DMS 273 (cell line): ENCODE data around the gene MPND.
"Not testable (repeated sequence)": the region's sequence is repeated elsewhere in the genome, so short reads cannot be mapped to it uniquely, and the experiment has no call there.

Experiments used
- DNase-seq: peaks from one replicate; lab custom pipeline; 2025; ENCODE audit not compliant: unreplicated experiment; lab: John Stamatoyannopoulos, UW

MPND gene

GRCh38 chr19:4319067-4319718, 24.2 kb upstream of the MPND start:
- no peak for DNase-seq

- no peak for DNase-seq
Measured at GRCh38 chr19:4320419-4320818, 22.9 kb upstream of the MPND start.

GRCh38 chr19:4322942-4323665, 20.3 kb upstream of the MPND start:
- DNase-seq, result no peak

GRCh38 chr19:4323692-4324091, 19.7 kb upstream of the MPND start:
- no peak for DNase-seq

- DNase-seq, result no peak
Measured at GRCh38 chr19:4324228-4324627, 19.1 kb upstream of the MPND start.

- DNase-seq, result no peak
Measured at GRCh38 chr19:4326215-4326836, 17.0 kb upstream of the MPND start.

- DNase-seq, result no peak
Measured at GRCh38 chr19:4326837-4327251, 16.5 kb upstream of the MPND start.

- peak; percentile 50 for DNase-seq
Measured at GRCh38 chr19:4327252-4327876, 16.0 kb upstream of the MPND start.

- DNase-seq, result no peak
Measured at GRCh38 chr19:4327877-4328242, 15.5 kb upstream of the MPND start.

GRCh38 chr19:4328243-4328990, 14.9 kb upstream of the MPND start:
- no peak for DNase-seq

- not testable (repeated sequence) for DNase-seq
Measured at GRCh38 chr19:4328991-4329681, 14.2 kb upstream of the MPND start.

GRCh38 chr19:4329858-4330257, 13.5 kb upstream of the MPND start:
- no peak for DNase-seq

GRCh38 chr19:4334929-4335570, 8.3 kb upstream of the MPND start:
- no peak for DNase-seq

GRCh38 chr19:4337906-4338440, 5.4 kb upstream of the MPND start:
- no peak for DNase-seq

GRCh38 chr19:4338441-4339355, 4.7 kb upstream of the MPND start, which contains the start of gene STAP2:
Gene STAP2 (minus strand): TSS chr19:4338827. CDS start chr19:4338753, 74 bp downstream.
- no peak for DNase-seq

- DNase-seq, result no peak
Measured at GRCh38 chr19:4342314-4342614, 1.1 kb upstream of the MPND start.

- peak; percentile 99 for DNase-seq
Measured at GRCh38 chr19:4342615-4343369, 570 bp upstream of the MPND start.

- DNase-seq, result no peak
Measured at GRCh38 chr19:4345342-4346019, 2.1 kb downstream of the MPND start.
